ENCODE measurements around the gene DENND2C.

GRCh38 chr1:114589122-114589521 is 80.7 kb downstream of the DENND2C start:
- TF ChIP-seq, protein P1, sequence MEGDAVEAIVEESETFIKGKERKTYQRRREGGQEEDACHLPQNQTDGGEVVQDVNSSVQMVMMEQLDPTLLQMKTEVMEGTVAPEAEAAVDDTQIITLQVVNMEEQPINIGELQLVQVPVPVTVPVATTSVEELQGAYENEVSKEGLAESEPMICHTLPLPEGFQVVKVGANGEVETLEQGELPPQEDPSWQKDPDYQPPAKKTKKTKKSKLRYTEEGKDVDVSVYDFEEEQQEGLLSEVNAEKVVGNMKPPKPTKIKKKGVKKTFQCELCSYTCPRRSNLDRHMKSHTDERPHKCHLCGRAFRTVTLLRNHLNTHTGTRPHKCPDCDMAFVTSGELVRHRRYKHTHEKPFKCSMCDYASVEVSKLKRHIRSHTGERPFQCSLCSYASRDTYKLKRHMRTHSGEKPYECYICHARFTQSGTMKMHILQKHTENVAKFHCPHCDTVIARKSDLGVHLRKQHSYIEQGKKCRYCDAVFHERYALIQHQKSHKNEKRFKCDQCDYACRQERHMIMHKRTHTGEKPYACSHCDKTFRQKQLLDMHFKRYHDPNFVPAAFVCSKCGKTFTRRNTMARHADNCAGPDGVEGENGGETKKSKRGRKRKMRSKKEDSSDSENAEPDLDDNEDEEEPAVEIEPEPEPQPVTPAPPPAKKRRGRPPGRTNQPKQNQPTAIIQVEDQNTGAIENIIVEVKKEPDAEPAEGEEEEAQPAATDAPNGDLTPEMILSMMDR (IDR thresholded peaks at IDR 0.05) = no peak
- no peak for TF ChIP-seq POLR2AphosphoS5 (IDR thresholded peaks at IDR 0.05; ENCODE audit: low read depth, low read length)
